Naive B cell (primary cell): ENCODE measurements around the gene LYRM9. TPM values are rescaled to one million over a fixed set of nuclear protein-coding genes. Genes with fewer than 3 reads are reported as not detected.

ENCODE experiments used
- ATAC-seq, 2 donors: fragments of 150-1000 bp; cut with Tn5 transposase; 2 replicates each; pipeline ENCODE4 v1.10.0; 2021; ENCODE audit warnings: low read depth in 2 of 2, mild to moderate bottlenecking in 2 of 2, moderate library complexity in 2 of 2
- DNase-seq: peaks from one replicate; pipeline ENCODE4 v3.0.0; 2022
- H3K27ac Mint-ChIP-seq, 6 donors: one replicate each; pipeline ENCODE4 v1.8.0; 2020 to 2022; ENCODE audit warnings: mild to moderate bottlenecking in 6 of 6, mixed read lengths in 6 of 6, moderate library complexity in 5 of 6, inconsistent platforms in 2 of 6
- H3K27me3 Mint-ChIP-seq, 3 donors: one replicate each; pipeline ENCODE4 v1.8.0; 2021 to 2022; ENCODE audit warnings: mixed read lengths in 3 of 3, mild to moderate bottlenecking in 1 of 3
- H3K36me3 Mint-ChIP-seq, 2 donors: one replicate each; pipeline ENCODE4 v1.8.0; 2020 to 2022; ENCODE audit warnings: mixed read lengths in 2 of 2, inconsistent platforms in 1 of 2, mild to moderate bottlenecking in 1 of 2
- H3K4me1 Mint-ChIP-seq, 3 donors: one replicate each; pipeline ENCODE4 v1.8.0; 2020 to 2022; ENCODE audit warnings: mixed read lengths in 3 of 3, inconsistent platforms in 1 of 3, mild to moderate bottlenecking in 1 of 3, moderate library complexity in 1 of 3
- H3K4me3 Mint-ChIP-seq, 8 donors: one replicate each; pipeline ENCODE4 v1.8.0; 2020 to 2022; ENCODE audit warnings: mild to moderate bottlenecking in 8 of 8, mixed read lengths in 8 of 8, moderate library complexity in 8 of 8, inconsistent platforms in 2 of 8
- H3K9me3 Mint-ChIP-seq, 7 donors: one replicate each; pipeline ENCODE4 v1.8.0; 2020 to 2022; ENCODE audit warnings: mixed read lengths in 7 of 7, mild to moderate bottlenecking in 5 of 7, inconsistent platforms in 2 of 7, moderate library complexity in 1 of 7
- polyA plus RNA-seq, 6 donors: library from polyadenylated mRNA; unstranded; fragments of 300-500 nt; fragmentation: Illumina TruSeq; gene quantifications; one replicate each; pipeline ENCODE4 v1.2.3, GENCODE V29; 2021; ENCODE audit warnings: low read depth in 6 of 6

The LYRM9 gene
- polyA plus RNA-seq, 6 donors from 2014 or later, result 16.7 to 29.0 (median 25.3) TPM

DNA sequence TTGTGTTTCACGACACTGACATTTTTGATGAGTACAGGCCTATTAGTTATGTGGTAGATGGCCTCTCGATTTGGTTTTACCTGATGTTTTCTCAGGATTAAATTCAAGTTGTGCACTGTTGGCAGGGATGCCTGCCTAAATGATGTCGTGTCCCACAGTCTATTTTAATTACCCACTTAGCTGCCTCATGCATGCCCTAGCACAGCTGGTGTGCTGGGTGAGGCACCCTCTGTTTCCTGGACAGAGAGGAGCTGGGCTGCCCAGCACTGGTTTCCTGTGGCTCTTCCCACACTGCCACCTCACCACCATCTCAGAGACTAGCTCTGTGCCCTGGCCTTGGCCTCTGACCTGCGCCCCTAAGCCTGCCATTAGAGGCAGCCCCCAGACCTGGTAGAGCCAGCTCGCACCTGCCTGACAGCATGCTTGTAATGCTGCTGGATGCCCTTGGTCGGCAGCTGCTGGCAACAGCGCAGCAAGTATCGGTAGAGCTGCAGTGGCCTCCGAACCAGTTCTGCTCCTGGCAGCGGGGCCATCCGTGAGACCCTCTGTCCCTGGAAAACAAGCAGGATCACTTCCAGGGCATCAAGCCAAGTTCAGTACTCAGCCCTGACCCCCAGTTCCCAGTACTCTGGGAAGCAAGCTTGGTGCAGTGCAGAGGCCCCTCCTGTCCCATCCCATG, 10.9 kb downstream of the LYRM9 start:
- Mint-ChIP-seq H3K27me3 (peaks cover 0 to 7% (median 0%) of the 10 kb centered on the region in 3 donors), H3K4me3 (no peak overlapping the region), H3K9me3 (no peaks in the 10 kb centered on the region), H3K4me1 (no peaks in the 10 kb centered on the region), H3K36me3 (peaks cover 0 to 8% of the 10 kb centered on the region in 2 donors), H3K27ac (peak overlapping the region in 3 of 6 donors; percentile 56 to 58 (median 57))
- DNase-seq (no peak), ATAC-seq (no peak)

GRCh38 chr17:27879987-27880608, 13.1 kb downstream of the LYRM9 start:
- H3K4me1 Mint-ChIP-seq, result no peaks in the 10 kb centered on the region
- H3K36me3 Mint-ChIP-seq, result peaks cover 0 to 8% of the 10 kb centered on the region in 2 donors
- peak; percentile 43 for DNase-seq
- H3K27me3 Mint-ChIP-seq, result peaks cover 0 to 7% (median 0%) of the 10 kb centered on the region in 3 donors
- no peaks in the 10 kb centered on the region for H3K9me3 Mint-ChIP-seq
- H3K4me3 Mint-ChIP-seq, result no peak overlapping the region
- no peak overlapping the region for H3K27ac Mint-ChIP-seq
- ATAC-seq, result peak; percentile 63 to 81

DNA sequence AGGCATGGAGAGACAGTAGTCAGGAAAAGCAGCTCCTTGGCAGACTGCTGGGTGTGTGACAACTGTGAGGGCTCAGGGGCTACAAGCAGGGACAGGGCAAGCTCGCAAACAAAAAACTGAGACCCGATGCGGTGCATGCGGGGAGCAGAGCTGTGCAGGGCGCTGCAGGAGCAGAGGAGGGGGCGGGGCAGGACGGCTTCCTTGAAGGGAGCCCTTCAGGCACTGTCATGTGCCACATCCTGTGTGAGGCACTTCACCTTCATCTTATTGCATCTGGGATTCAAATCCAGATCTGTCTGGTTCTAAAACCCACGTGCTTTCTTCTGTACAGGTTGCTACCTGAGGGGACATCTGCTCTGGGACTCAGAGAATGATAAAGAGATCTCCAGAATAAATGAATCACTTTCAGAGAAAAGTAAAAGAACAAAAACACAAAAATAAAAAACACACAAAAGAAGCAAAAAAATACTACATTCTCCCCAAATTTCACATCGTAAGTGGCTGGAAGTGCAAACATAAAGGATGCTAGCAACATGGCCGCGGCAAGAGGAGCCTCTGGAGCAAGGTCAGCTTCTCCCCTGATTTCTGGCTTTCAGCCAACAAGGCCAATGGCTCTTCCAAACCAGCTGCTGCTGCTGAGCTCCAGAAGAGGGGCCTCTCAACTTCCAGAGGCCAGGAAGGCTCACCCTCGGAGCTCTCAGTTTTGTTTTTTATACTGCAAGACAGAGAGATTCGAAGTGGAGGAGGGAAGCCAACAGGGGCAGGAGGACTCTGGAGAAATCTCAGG, 14.2 kb downstream of the LYRM9 start:
- Mint-ChIP-seq H3K4me1 (no peaks in the 10 kb centered on the region), H3K27ac (no peak overlapping the region), H3K9me3 (peaks cover 0 to 1% (median 0%) of the 10 kb centered on the region in 7 donors), H3K36me3 (peaks cover 7 to 8% of the 10 kb centered on the region in 2 donors), H3K4me3 (no peak overlapping the region), H3K27me3 (no peaks in the 10 kb centered on the region)
- DNase-seq (no peak), ATAC-seq (no peak)

- H3K4me1 Mint-ChIP-seq, result no peaks in the 10 kb centered on the region
- H3K9me3 Mint-ChIP-seq, result peaks cover 0 to 5% (median 0%) of the 10 kb centered on the region in 7 donors
Measured at GRCh38 chr17:27873746-27874145, 19.4 kb downstream of the LYRM9 start.

GRCh38 chr17:27873211-27873610, 20.0 kb downstream of the LYRM9 start:
- ATAC-seq, result no peak
- Mint-ChIP-seq H3K4me3 (no peak overlapping the region), H3K27ac (no peak overlapping the region), H3K27me3 (peaks cover 0 to 4% (median 0%) of the 10 kb centered on the region in 3 donors), H3K4me1 (no peaks in the 10 kb centered on the region), H3K9me3 (peaks cover 0 to 5% (median 0%) of the 10 kb centered on the region in 7 donors), H3K36me3 (peaks cover 7 to 9% of the 10 kb centered on the region in 2 donors)
- no peak for DNase-seq

More at GRCh38 chr17:27873746-27874145, 19.4 kb downstream of the LYRM9 start:
- Mint-ChIP-seq H3K4me3 (peak overlapping the region in 1 of 8 donors; percentile 52), H3K36me3 (peaks cover 7 to 14% of the 10 kb centered on the region in 2 donors), H3K27ac (no peak overlapping the region), H3K27me3 (peaks cover 0 to 4% (median 0%) of the 10 kb centered on the region in 3 donors)
- ATAC-seq, result no peak
- no peak for DNase-seq

- Mint-ChIP-seq H3K9me3 (peaks cover 0 to 5% (median 0%) of the 10 kb centered on the region in 7 donors), H3K27me3 (peaks cover 0 to 4% (median 0%) of the 10 kb centered on the region in 3 donors), H3K36me3 (peaks cover 6 to 7% of the 10 kb centered on the region in 2 donors), H3K27ac (no peak overlapping the region), H3K4me1 (no peaks in the 10 kb centered on the region), H3K4me3 (no peak overlapping the region)
- ATAC-seq, result no peak
- no peak for DNase-seq
Measured at GRCh38 chr17:27872776-27873175, 20.4 kb downstream of the LYRM9 start.

- H3K4me3 Mint-ChIP-seq, result no peak overlapping the region
Measured at GRCh38 chr17:27871407-27871806, 21.8 kb downstream of the LYRM9 start.

DNA sequence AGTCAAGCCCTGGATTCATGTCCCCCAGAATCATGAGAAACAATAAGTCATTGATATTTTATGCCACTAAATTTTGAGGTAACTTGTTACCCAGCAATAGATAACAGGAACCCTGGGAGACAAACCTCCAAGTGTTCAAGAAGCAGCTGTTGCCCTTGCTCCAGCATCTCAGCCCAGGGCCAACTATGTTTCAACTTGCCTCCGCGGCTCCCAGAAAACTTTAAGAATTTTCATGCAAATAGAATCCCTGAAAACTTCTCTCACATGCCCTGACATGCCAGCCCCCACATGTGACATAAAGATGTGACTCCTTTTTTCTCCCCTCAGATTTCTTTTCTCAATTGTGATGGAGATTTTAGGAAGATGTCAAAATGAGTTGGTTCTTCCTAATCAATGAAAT, 22.8 kb downstream of the LYRM9 start:
- peaks cover 6 to 7% of the 10 kb centered on the region in 2 donors for H3K36me3 Mint-ChIP-seq
- no peak overlapping the region for H3K27ac Mint-ChIP-seq
- H3K4me3 Mint-ChIP-seq, result no peak overlapping the region
- H3K4me1 Mint-ChIP-seq, result no peaks in the 10 kb centered on the region
- ATAC-seq, result no peak
- DNase-seq, result no peak
- peaks cover 0 to 5% (median 0%) of the 10 kb centered on the region in 7 donors for H3K9me3 Mint-ChIP-seq
- peaks cover 0 to 4% (median 0%) of the 10 kb centered on the region in 3 donors for H3K27me3 Mint-ChIP-seq

More at GRCh38 chr17:27871407-27871806, 21.8 kb downstream of the LYRM9 start:
- DNase-seq, result no peak
- peaks cover 6 to 7% of the 10 kb centered on the region in 2 donors for H3K36me3 Mint-ChIP-seq
- peaks cover 0 to 5% (median 0%) of the 10 kb centered on the region in 7 donors for H3K9me3 Mint-ChIP-seq
- H3K27ac Mint-ChIP-seq, result peak overlapping the region in 1 of 6 donors; percentile 57
- peaks cover 0 to 4% (median 0%) of the 10 kb centered on the region in 3 donors for H3K27me3 Mint-ChIP-seq
- no peaks in the 10 kb centered on the region for H3K4me1 Mint-ChIP-seq
- ATAC-seq, result no peak

GRCh38 chr17:27868565-27868964, 24.6 kb downstream of the LYRM9 start:
- H3K4me1 Mint-ChIP-seq, result no peaks in the 10 kb centered on the region
- peaks cover 0 to 5% (median 4%) of the 10 kb centered on the region in 3 donors for H3K27me3 Mint-ChIP-seq
- H3K9me3 Mint-ChIP-seq, result peaks cover 0 to 2% (median 0%) of the 10 kb centered on the region in 7 donors
- H3K27ac Mint-ChIP-seq, result no peak overlapping the region
- DNase-seq (no peak), ATAC-seq (no peak)
- H3K36me3 Mint-ChIP-seq, result peaks cover 0 to 3% of the 10 kb centered on the region in 2 donors
- no peak overlapping the region for H3K4me3 Mint-ChIP-seq

DNA sequence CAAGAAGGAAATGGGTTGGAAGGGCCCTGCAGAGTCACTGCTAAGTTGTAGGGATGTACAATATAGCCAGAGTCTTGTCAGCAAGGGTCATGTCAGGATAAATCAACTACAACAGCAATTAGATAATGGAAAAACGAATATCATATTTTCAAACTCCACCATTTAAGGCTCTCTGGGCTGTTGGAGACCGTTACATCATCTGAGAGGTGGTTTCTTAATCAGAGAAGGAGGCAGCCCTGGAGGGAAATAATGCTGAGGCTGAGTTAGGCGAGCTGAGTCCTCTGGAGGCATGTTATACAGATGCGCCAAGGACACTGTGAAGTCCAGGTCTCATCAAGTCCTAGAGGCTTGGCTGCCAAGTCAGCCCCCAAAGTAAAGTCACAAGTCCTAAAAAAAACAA, 30.3 kb downstream of the LYRM9 start:
- no peak for DNase-seq
- Mint-ChIP-seq H3K4me3 (no peak overlapping the region), H3K9me3 (no peaks in the 10 kb centered on the region), H3K27me3 (peaks cover 0 to 11% (median 0%) of the 10 kb centered on the region in 3 donors), H3K27ac (no peak overlapping the region), H3K36me3 (no peaks in the 10 kb centered on the region), H3K4me1 (no peaks in the 10 kb centered on the region)
- ATAC-seq, result no peak

DNA sequence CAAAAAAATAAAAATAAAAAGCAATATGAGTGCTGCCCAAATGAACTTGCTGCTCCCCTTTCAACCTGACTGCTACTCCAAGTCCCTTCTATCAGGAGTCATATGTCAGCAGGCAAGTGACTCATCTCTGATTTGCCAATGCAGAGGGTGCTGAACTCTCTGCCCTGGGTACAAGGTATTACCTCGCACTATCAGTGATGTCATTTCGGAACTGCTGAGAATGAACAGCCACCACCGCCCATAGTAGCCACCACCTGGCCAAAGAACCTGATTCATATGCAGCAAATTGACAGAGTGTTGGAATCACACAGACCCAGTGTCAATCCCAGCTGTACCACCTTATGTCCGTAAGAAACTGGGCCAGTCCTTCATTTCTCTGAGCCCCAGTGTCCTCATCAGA, 31.2 kb downstream of the LYRM9 start:
- ATAC-seq (no peak), DNase-seq (no peak)
- no peaks in the 10 kb centered on the region for H3K36me3 Mint-ChIP-seq
- H3K4me3 Mint-ChIP-seq, result no peak overlapping the region
- peaks cover 0 to 11% (median 0%) of the 10 kb centered on the region in 3 donors for H3K27me3 Mint-ChIP-seq
- H3K4me1 Mint-ChIP-seq, result no peaks in the 10 kb centered on the region
- no peaks in the 10 kb centered on the region for H3K9me3 Mint-ChIP-seq
- H3K27ac Mint-ChIP-seq, result peak overlapping the region in 1 of 6 donors; percentile 54

DNA sequence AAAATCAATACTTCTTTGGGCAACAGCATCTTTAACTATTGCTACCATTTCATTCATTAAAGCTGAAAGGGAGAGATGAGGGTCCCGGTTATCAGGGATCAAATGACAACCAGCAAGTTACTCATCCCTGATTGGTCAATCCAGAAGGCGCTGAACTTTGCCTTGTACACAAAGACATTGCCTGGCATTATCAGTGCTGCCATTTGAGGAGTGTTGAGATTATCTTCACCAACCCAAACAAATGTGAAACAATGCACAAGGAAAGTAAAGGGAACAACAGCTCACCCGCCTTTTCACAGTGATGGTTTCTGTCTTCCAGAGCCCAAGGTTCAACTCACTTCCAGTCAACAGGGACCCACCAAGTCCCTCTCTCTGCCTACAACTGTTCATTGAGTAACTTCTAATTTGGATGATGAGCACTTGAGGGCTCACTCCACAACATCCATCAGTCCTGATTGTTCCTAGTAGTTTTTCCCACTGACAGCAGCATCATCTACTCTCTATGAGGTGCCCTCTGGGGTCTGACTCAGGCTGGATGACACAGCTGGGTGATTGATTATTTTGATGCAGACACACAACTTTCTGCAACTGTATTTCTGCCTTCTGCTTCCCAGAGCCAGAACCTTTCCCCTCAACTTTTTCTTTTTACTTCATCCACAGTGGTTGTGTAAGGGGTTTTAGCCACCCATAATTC, 32.0 kb downstream of the LYRM9 start:
- H3K27ac Mint-ChIP-seq, result peak overlapping the region in 1 of 6 donors; percentile 60
- ATAC-seq (no peak), DNase-seq (no peak)
- no peaks in the 10 kb centered on the region for H3K9me3 Mint-ChIP-seq
- peaks cover 0 to 11% (median 0%) of the 10 kb centered on the region in 3 donors for H3K27me3 Mint-ChIP-seq
- H3K4me1 Mint-ChIP-seq, result no peaks in the 10 kb centered on the region
- H3K36me3 Mint-ChIP-seq, result no peaks in the 10 kb centered on the region
- H3K4me3 Mint-ChIP-seq, result no peak overlapping the region
